ENCODE data around the gene C5orf63.

GRCh38 chr5:127092690-127093089, 19.4 kb upstream of the C5orf63 start:
- TF ChIP-seq, protein P1, sequence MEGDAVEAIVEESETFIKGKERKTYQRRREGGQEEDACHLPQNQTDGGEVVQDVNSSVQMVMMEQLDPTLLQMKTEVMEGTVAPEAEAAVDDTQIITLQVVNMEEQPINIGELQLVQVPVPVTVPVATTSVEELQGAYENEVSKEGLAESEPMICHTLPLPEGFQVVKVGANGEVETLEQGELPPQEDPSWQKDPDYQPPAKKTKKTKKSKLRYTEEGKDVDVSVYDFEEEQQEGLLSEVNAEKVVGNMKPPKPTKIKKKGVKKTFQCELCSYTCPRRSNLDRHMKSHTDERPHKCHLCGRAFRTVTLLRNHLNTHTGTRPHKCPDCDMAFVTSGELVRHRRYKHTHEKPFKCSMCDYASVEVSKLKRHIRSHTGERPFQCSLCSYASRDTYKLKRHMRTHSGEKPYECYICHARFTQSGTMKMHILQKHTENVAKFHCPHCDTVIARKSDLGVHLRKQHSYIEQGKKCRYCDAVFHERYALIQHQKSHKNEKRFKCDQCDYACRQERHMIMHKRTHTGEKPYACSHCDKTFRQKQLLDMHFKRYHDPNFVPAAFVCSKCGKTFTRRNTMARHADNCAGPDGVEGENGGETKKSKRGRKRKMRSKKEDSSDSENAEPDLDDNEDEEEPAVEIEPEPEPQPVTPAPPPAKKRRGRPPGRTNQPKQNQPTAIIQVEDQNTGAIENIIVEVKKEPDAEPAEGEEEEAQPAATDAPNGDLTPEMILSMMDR (conservative IDR thresholded peaks at IDR 0.05), result no peak
- TF ChIP-seq ZFX (IDR thresholded peaks at IDR 0.05), result no peak
